HT1080 (cell line): ENCODE measurements around the gene CLSTN2. TPM values are rescaled to one million over a fixed set of nuclear protein-coding genes. Genes with fewer than 3 reads are reported as not detected.

Source experiments
- DNase-seq: peaks from one replicate; pipeline ENCODE4 v3.0.0-alpha.2; 2015; ENCODE audit warnings: low read depth
- total RNA-seq: library from RNA; depleted of rRNA; stranded (reverse); fragments of >200 nt; shearing (Covaris generic); gene quantifications from 2 replicates; pipeline ENCODE4 v1.2.3, GENCODE V29; 2014

Gene CLSTN2
- total RNA-seq, 1 experiment from 2014 or later = 0.23 TPM

DNA sequence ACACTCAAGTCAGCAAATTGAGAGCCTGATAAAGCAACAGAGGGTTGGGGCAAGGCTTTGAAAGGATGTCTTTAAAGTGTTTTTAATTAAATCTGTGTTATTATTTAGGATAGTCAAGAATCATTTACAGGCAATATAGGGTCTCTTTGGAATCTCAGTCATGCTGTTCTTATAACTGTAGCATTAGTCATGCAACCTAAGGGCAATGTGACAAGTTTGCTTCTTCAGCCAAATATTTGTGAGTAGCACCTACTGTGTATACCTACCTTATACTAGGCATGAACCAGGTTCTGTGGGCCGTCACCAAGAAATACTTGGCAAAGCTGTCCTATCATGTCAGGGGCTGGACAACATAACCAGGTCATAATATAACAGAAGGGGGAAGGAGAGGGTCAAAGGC, 558.3 kb downstream of the CLSTN2 start:
- DNase-seq = no peak

- DNase-seq = no peak
These were observed 560.0 kb downstream of the CLSTN2 start for GRCh38 chr3:140494970-140495369.

DNA sequence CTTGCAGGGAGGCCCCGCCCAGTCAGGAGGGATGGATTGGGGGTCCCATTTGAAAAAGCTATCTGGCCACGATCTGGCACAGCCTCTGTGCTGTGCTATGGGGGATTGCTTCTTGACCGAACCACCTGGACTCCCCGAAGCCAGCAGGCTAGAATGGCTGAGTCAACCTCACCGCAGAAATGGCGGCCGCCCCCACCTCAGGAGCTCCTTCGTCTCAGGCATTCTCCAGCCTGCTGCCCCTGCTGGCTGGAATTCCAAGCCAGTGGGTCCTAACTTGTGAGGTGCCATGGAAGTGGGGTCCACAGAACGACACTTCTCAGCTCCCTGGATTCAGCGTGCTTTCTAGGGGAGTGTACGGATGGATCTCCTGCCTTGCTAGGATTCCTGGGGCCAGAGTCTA, 562.3 kb downstream of the CLSTN2 start:
- no peak for DNase-seq

DNA sequence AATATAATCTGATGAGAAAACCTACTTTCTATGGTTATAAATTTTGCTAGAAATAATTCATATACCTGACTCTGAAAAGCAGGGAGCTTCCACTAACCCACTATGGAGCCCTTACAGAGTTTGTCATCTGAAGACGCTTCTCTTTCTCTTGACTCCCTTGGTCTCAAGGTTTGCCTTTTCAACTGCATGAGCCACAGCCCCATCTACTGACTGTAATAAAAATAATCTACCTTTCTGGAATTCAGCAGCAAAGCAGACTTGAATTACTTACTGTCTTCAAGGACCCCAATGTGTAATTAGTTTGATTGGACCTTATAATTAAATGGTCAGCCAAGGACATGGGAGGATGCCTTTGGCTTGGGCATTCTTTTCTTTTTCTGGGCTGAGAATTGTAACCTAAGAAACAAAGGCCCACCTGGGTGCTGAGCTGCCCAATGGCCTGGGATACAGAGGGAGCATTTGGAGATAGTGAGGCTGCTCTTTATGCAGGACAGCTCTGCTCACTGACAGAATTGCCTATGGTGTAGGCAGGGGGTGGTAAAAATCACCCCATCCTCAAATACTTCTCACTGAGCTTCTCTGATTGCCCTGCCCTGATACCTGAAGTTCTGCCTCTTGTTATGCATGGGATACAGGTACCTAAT, 564.3 kb downstream of the CLSTN2 start:
- peak; percentile 58 for DNase-seq

- DNase-seq = no peak
These were observed 565.5 kb downstream of the CLSTN2 start for GRCh38 chr3:140500473-140500872.

DNA sequence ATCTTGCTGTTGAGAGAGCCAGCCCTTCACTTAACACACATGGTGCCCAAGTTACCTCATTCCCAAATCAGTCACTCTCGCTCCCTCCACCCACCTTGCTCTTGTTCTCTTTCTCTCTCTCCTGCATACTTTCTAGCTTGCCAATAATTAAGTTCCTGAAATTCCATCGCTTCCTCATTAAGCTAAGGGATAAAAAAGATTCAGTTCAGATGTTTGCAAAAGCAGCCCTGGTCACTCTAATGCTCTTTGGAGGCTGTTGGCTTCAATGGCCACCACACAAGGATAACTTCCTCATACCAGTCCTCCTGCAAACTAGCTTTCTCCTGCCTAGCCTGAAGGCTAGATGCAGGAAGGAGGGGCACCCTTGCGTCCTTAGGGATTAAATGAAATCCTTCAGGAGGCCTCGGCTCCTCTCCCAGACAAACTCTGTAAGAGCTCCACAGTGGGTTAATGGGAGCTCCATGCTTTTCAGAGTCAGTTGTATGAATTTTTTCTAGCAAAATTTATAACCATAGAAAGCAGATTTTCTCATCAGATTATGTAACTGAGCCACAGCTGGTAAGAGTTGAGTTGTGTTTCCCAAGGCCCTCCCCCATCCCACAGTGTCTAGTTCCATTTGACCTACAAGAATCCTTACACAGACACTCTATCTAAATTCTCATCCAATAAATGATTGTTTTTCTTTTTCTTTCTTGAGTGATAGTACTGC, 566.2 kb downstream of the CLSTN2 start:
- no peak for DNase-seq

GRCh38 chr3:140501770-140502364, 566.9 kb downstream of the CLSTN2 start:
- DNase-seq = no peak

DNA sequence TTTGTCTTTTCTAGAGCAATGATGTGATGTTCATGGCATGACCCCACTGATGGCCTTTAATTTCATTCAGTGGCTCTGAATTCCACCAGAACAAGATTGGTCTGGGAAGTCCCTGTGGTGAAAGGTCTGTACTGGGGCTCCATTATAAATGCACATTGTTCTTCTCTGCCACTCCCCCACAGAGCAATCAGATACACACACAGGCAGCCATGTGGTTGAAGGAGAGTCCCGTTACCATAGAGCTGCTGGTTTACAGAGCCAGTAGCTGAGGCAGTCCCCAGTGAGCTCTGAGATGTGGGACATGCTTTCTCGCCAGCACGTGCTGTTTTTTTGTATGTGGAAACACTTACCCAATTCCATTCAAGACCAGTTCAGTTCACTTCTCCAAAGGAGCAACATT, 570.2 kb downstream of the CLSTN2 start:
- peak; percentile 63 for DNase-seq

DNA sequence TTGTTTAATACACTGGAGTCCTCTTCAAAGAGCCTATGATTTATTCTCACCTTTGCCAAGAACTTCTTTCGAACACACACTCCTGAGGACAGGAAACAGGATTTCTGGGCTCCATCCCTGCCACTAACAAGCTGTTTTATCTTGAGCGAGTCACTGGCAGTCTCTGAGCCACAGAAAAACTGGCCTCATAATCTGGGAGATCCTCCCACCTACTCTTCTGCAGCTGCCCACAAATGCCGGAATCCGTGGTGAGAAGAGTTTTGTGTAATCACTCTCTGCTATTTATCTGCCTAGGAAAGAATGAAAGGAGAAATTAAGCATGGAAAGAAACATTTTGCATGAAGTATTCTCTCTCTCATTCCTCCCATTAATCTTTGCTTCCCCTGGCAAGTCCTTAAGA, 570.9 kb downstream of the CLSTN2 start:
- DNase-seq = no peak

DNA sequence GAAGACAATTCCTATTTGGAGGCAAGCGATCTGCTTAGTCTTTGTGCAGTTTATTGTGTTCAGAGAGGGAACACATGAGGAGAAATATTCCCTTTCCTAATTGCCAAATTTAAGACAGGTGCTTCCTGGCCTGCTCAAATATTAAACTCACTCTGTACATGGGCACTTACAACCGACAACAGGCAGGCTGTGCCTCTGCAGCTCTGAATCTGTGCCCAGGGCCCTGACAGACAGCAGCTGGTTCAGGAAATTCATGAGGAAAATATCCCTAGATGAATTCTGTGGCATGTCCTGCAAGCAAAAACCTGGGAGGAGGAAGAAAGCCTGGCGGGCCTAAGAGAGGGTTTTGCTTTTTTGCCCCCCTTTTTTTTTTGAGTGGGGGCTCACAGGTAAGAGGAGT, 573.6 kb downstream of the CLSTN2 start:
- DNase-seq = no peak

DNA sequence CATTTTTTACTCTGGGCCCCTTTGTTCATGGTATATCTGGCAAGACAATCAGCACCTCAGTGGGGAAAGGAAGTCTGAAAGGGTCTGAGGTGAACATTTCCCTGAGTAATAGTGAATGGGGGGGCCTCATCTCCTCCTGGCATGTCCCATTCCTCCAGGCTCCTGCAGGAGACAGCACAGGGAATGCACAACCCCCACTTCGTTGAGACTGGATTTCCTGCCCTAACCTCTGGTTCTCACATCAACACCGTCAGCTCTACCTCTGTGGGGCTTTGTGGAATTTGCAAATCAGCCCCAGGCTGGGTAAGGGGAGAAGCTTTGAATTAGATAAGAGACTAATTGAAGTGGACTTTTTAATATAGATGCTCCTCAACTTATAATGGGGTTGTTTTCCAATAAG, 574.5 kb downstream of the CLSTN2 start:
- DNase-seq = no peak

DNA sequence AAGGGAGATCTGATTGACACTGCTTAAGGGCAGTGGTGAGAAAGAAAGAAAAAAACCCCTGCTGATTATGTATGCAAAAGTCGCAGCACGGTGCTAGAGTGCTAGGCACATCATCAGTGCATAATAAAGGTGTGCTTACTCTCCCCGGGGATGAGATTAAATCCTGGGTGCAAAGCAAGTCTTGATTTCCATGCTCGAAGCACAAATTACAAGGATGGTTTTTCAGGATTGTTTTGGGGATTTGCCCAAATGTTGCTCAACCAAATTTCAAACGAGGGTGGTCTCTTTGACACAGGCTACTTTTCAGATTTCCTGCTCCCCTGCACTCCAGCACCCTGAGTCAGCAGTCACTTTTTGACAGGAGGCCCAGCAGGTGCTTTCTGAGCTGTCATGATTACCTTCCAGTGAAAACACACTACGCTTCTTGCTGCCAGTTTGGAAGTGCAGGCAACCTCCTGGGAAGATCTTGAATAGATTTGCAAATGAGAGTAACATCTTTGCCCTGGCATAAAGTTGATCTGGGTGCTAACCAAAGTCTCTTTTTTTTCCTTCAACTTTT, 575.4 kb downstream of the CLSTN2 start:
- no peak for DNase-seq

- DNase-seq = no peak
These were observed 586.9 kb downstream of the CLSTN2 start for GRCh38 chr3:140521751-140522445.

DNA sequence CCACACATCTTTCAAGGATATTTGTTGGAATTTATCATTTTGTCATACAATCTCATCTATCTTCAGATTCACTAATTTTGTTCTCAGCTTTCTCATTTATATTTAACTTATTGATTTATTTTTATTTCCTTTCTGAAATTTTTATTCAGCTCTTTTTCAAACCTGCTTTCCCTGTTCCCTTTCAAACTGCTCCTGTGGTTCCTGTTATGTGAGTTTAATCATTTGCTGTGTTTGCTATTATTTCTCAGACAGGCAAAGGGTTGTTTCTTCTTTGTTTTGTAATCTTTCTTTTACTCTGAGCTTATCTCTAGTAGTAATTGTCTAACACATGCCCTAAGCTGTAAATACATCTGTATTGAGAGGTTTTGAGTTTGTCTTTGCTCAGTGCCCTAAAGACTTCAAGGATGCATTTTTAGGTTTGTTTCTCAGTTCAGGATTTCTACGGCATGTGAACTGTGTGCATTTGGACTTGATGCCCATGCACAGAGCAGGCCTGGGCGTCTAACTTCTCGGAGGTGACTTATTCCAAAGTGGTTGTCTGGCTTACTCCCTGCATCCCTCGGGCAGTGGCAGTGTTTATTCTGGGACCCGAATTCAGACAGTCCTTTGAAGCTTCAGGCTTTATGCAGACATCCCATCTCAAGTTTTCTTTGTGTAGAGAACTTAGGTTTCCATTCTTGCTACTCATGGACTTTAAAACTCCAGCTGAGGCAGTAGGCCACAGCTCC, 587.8 kb downstream of the CLSTN2 start:
- DNase-seq = no peak

DNA sequence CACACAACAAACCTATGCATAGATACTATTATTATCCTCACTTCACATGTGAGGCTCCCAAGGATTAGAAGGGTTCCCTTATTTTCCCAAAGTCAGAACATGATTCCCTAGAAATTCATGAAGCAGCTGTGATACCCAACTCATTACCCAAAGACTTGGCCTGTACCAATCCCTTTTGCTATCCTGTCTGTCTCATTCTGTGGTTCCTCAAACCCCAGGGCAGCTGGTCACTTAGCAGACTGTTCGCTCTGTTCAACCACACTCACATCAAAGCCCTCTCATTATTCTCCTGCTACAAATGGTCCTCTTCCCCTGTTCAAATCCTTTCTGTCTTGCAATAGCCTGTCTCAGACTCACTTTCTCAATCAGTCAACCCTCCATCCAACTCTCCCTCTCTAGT, 588.6 kb downstream of the CLSTN2 start:
- DNase-seq = no peak

DNA sequence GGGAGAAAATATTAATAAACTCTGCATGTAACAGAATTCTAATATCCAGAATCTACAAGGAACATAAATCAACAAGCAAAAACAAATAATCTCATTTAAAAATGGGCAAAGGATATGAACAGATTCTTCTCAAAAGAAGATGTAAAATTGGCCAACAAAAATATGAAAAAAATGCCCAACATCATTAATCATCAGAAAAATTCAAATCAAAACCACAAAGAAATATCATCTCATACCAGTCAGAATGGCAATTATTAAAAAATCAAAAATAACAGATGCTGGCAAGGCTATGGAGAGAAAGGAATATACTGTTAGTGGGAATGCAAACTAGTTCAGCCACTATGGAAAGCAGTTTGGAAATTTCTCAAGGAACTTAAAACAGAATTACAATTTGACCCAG, 592.2 kb downstream of the CLSTN2 start:
- DNase-seq = no peak

DNA sequence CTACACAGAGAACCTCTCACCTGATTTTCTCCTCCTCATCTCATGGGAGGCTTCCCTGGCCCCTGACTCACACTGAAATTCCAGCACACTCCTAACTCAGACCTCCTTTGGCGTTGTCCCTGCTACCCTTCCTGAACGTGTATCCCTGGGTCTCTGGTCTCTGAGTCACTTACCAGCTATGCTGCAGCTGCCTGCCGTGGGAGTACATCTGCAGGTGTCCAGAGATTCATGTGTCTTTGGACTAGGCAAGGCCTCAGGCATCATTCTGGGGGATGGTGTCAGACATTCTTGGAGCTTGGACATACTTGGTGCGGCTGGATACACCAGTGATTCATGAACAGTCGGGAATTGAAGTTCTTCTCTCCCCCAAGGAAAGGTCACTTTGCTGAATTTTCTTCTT, 594.1 kb downstream of the CLSTN2 start:
- DNase-seq = peak; percentile 100

DNA sequence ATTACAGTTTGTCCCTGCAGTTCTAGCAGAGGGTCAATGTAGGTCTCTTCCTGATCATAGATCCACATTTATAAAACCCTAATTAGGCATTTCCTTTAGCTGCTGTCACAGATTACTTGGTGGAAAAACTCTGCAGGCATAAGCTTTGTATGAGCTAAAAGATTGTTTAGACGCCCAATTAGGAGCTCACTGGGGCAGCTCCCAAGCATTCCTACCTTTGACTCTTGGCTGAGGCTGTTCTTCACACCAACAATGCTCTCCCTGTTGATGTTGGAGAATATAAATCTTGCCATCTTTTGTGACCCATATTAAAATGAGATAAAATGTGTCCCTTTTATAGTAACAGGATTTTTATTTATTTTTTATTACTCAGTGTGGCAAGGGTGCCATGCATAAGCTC, 594.6 kb downstream of the CLSTN2 start:
- DNase-seq = no peak

DNA sequence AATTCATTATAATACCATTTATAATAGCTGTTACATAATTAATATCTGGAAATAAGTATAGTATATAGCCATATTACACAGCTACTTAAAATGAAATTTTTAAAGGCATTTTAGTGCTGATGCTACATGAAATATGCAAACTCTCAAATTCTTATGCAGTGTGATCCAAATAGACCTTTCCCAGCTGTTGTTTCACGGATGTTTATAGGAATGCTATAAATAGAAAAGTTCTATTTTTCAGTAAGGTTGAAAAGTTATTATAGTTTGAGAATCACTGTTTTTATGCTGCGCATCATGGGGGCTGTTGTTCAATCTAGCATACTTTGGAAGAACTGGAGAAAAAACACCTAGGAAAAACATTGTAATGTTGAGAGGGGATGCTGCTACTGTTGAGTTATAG, 595.1 kb downstream of the CLSTN2 start:
- no peak for DNase-seq

DNA sequence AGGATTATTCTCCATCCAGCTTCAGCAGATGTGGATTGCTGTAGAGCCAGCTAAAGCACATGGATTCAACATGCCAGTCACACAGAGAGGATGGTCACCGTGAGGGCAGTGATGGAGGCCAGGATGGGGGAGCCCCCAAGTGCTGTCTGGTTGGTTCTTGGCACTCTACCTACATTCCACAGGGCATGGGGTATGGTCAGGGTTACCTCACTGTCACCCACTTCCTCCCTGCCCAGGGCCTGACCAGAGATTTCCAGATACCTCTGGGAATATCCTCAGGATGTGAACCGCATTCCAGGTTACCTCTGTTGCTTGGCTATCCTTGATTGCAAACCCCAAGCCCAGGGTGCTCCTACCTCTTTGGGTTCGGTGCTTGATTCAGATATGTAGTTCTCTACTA, 595.6 kb downstream of the CLSTN2 start:
- DNase-seq = peak; percentile 74

DNA sequence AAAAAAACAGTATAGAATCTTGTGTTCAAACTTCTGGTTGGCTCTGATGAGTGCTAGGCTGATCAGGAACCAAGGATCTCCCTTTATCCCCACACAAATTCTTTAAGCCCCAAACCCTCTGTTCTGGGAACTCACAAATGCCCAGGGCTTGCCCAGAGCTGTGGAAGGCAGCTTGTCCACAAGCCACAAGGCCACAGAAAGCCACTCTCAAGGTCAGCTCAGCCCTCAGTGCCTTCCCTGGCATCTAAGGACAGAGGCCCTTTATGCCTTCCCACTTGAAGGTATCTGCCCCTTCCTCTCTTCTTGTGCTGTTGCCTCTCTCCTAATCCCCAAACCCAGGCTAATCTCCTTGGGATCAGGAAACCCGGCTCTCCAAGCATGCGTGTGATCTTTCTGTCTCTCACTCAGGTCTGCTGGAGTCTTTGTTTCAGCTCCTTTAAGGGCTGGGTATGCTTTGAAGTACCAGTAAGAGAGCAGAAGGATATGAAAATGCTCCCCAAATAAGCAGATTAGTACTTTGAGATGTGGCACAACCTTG, 597.9 kb downstream of the CLSTN2 start:
- no peak for DNase-seq
